Transverse colon (tissue), 4 donors: ENCODE data around the gene SUPT5H. TPM values are rescaled to one million over a fixed set of nuclear protein-coding genes. Genes with fewer than 3 reads are reported as not detected.
"Not testable (repeated sequence)": the region's sequence is repeated elsewhere in the genome, so short reads cannot be mapped to it uniquely, and the experiment has no call there.

Source experiments
- DNase-seq: peaks from one replicate; pipeline ENCODE4 v3.0.0-alpha.2; 2019
- H3K27ac ChIP-seq, 4 donors: fragments of 200-600 bp; sonication (generic); 2 replicates each; pipeline ENCODE4 v1.5.1; 2016 to 2018; ENCODE audit warnings: inconsistent platforms in 4 of 4
- H3K27me3 ChIP-seq: fragments of 200-600 bp; sonication (generic); 2 replicates; pipeline ENCODE4 v1.5.1; 2017; ENCODE audit warnings: inconsistent platforms
- H3K36me3 ChIP-seq, 4 donors: fragments of 200-600 bp; sonication (generic); 2 replicates each; pipeline ENCODE4 v1.5.1; 2017 to 2019; ENCODE audit warnings: inconsistent platforms in 4 of 4
- H3K4me1 ChIP-seq, 4 donors: fragments of 200-600 bp; sonication (generic); 2 replicates each; pipeline ENCODE4 v1.5.1; 2017 to 2020; ENCODE audit warnings: inconsistent platforms in 4 of 4
- H3K4me3 ChIP-seq, 4 donors: fragments of 200-600 bp; sonication (generic); 1 replicate in 1 of 4; 2 replicates in 3 of 4; pipeline versions ENCODE4 v1.5.1 to v1.6.1; 2017 to 2019; ENCODE audit warnings: inconsistent platforms in 4 of 4
- H3K9me3 ChIP-seq, 2 donors: fragments of 200-600 bp; sonication (generic); 2 replicates each; pipeline ENCODE4 v1.5.1; 2017 to 2019; ENCODE audit warnings: inconsistent platforms in 2 of 2
- CTCF ChIP-seq, 5 experiments: fragments of 200-600 bp in 3 of 5; fragments of 450-650 bp in 2 of 5; sonication (generic) in 3 of 5; IDR thresholded peaks; 1 replicate in 2 of 5; 2 replicates in 3 of 5; pipeline ENCODE4 v1.5.1; 2016 to 2017; ENCODE audit warnings: antibody characterized with exemption in 5 of 5, inconsistent platforms in 3 of 5, mild to moderate bottlenecking in 2 of 5, moderate library complexity in 1 of 5
- EP300 ChIP-seq: sonication (generic); formaldehyde crosslinking; IDR thresholded peaks from one replicate; pipeline ENCODE4 v1.6.1; 2017; ENCODE audit warnings: antibody characterized with exemption, low read depth
- POLR2A ChIP-seq: fragments of 450-650 bp; IDR thresholded peaks from one replicate; pipeline ENCODE4 v1.6.1; 2016; ENCODE audit warnings: antibody characterized with exemption, mild to moderate bottlenecking, moderate library complexity
- POLR2AphosphoS5 ChIP-seq, 3 donors: sonication (generic); formaldehyde crosslinking; IDR thresholded peaks; one replicate each; pipeline ENCODE4 v1.6.1; 2016; ENCODE audit warnings: antibody characterized with exemption in 3 of 3
- WGBS, 2 donors: methylation state at CpG; one replicate each; pipeline ENCODE4 v1.1.5; 2018; ENCODE audit warnings: low coverage in 1 of 2; 5-methylcytosine and 5-hydroxymethylcytosine counted together
- in situ Hi-C, 4 donors: fragments of 200-750 bp; cut with MboI; loops; one replicate each; pipeline versions ENCODE4 v1.15.0 to v1.15.1; 2017; ENCODE audit warnings: low sequenced_read_pairs in 3 of 4, low pct_ligation_motif_present in 1 of 4, low pct_unique_long_range_greater_than_20kb in 1 of 4
- intact Hi-C: fragments of 100-400 bp; cut with DNase I; formaldehyde crosslinking; loops from one replicate; pipeline ENCODE4 v1.15.1; 2023; ENCODE audit warnings: low total_unique reads
- total RNA-seq, 4 donors: library from RNA; depleted of rRNA; stranded (reverse); fragments of >200 nt; gene quantifications; one replicate each; pipeline ENCODE4 v1.1.0, GENCODE V29; 2016

SUPT5H gene
- total RNA-seq, 4 donors from 2014 or later = 97.1 to 161 (median 125) TPM

- Histone ChIP-seq H3K36me3 (peaks cover 0 to 64% (median 30%) of the 10 kb centered on the region in 4 donors), H3K27me3 (no peaks in the 10 kb centered on the region), H3K27ac (no peak overlapping the region), H3K9me3 (no peaks in the 10 kb centered on the region), H3K4me1 (no peaks in the 10 kb centered on the region), H3K4me3 (no peak overlapping the region)
- in situ Hi-C loops = no loop called here
- intact Hi-C loops = loop anchor here (10.0 kb wide), 1 partner anchor 62 kb away; the partner anchor contains the start of gene EID2B
- 94% methylated on average over 18 of the region's 32 CpGs; no CpG with 5 or more reads in 1 of the 2 donors for WGBS, 2 donors
- DNase-seq = no peak
- TF ChIP-seq CTCF (IDR thresholded peaks at IDR 0.05) (no peak), POLR2A (no peak), POLR2AphosphoS5 (IDR thresholded peaks at IDR 0.05) (no peak), EP300 (no peak)
Observed at GRCh38 chr19:39472746-39473442, 27.5 kb downstream of the SUPT5H start.

GRCh38 chr19:39473443-39473960, 28.1 kb downstream of the SUPT5H start:
- H3K27ac ChIP-seq = no peak overlapping the region
- no peak for TF ChIP-seq EP300
- no peaks in the 10 kb centered on the region for H3K27me3 ChIP-seq
- intact Hi-C loops = loop anchor here (10.0 kb wide), 1 partner anchor 61 kb away; the partner anchor contains the start of gene EID2B
- no peaks in the 10 kb centered on the region for H3K9me3 ChIP-seq
- DNase-seq = no peak
- in situ Hi-C loops = no loop called here
- no peaks in the 10 kb centered on the region for H3K4me1 ChIP-seq
- no peak overlapping the region for H3K4me3 ChIP-seq
- H3K36me3 ChIP-seq = peaks cover 0 to 58% (median 28%) of the 10 kb centered on the region in 4 donors
- WGBS, 2 donors = 87 to 100% methylated on average over 2 to 11 of the region's 11 CpGs

- Histone ChIP-seq H3K36me3 (peaks cover 0 to 51% (median 25%) of the 10 kb centered on the region in 4 donors), H3K9me3 (no peaks in the 10 kb centered on the region), H3K27me3 (no peaks in the 10 kb centered on the region), H3K27ac (no peak overlapping the region), H3K4me1 (no peaks in the 10 kb centered on the region), H3K4me3 (no peak overlapping the region)
- peak; percentile 70 to 83 (median 78) for TF ChIP-seq CTCF (IDR thresholded peaks at IDR 0.05)
- no peak for TF ChIP-seq POLR2AphosphoS5 (IDR thresholded peaks at IDR 0.05)
- intact Hi-C loops = loop anchor here (10.0 kb wide), 1 partner anchor 61 kb away; the partner anchor contains the start of gene EID2B
- peak; percentile 50 for DNase-seq
- in situ Hi-C loops = no loop called here
- 47 to 70% methylated on average over 2 to 9 of the region's 9 CpGs for WGBS, 2 donors
Observed at GRCh38 chr19:39474139-39474620, 28.8 kb downstream of the SUPT5H start.

GRCh38 chr19:39475748-39476147, 30.4 kb downstream of the SUPT5H start:
- WGBS, 2 donors = 100% methylated on average over 2 of the region's 2 CpGs; no CpG with 5 or more reads in 1 of the 2 donors
- Histone ChIP-seq H3K36me3 (peaks cover 0 to 38% (median 17%) of the 10 kb centered on the region in 4 donors), H3K9me3 (no peaks in the 10 kb centered on the region), H3K4me3 (no peak overlapping the region), H3K4me1 (peaks cover 0 to 7% (median 4%) of the 10 kb centered on the region in 4 donors), H3K27me3 (no peaks in the 10 kb centered on the region), H3K27ac (no peak overlapping the region)
- DNase-seq = no peak
- in situ Hi-C loops (no loop called here), intact Hi-C loops (loop anchor here (10.0 kb wide), 1 partner anchor 59 kb away; the partner anchor contains the start of gene EID2B)
- TF ChIP-seq EP300 (no peak), CTCF (IDR thresholded peaks at IDR 0.05) (no peak), POLR2A (no peak), POLR2AphosphoS5 (IDR thresholded peaks at IDR 0.05) (no peak)

GRCh38 chr19:39479319-39479801, 34.0 kb downstream of the SUPT5H start:
- H3K27ac ChIP-seq = peak overlapping the region in 1 of 4 donors; percentile 86

More at GRCh38 chr19:39479319-39479801, 34.0 kb downstream of the SUPT5H start:
- DNase-seq, H3K27me3 ChIP-seq, H3K4me3 ChIP-seq, in situ Hi-C loops, H3K9me3 ChIP-seq: not testable (repeated sequence)
- Histone ChIP-seq H3K4me1 (peaks cover 7 to 17% (median 16%) of the 10 kb centered on the region in 4 donors), H3K36me3 (peaks cover 0 to 13% (median 2%) of the 10 kb centered on the region in 4 donors)
- 85 to 96% methylated on average over 9 to 11 of the region's 11 CpGs for WGBS, 2 donors
- intact Hi-C loops = loop anchor here (10.0 kb wide), 1 partner anchor 55 kb away; the partner anchor contains the start of gene EID2B
